ENCODE results near the gene EVI5L. TPM values are rescaled to one million over a fixed set of nuclear protein-coding genes. Genes with fewer than 3 reads are reported as not detected.

The EVI5L gene
- total and polyA plus RNA-seq, 2 of the 8 experiments (the other 6 are each of a cell fraction or from before 2014, with no cell fraction given), result 7.2 to 11.0 TPM

DNA sequence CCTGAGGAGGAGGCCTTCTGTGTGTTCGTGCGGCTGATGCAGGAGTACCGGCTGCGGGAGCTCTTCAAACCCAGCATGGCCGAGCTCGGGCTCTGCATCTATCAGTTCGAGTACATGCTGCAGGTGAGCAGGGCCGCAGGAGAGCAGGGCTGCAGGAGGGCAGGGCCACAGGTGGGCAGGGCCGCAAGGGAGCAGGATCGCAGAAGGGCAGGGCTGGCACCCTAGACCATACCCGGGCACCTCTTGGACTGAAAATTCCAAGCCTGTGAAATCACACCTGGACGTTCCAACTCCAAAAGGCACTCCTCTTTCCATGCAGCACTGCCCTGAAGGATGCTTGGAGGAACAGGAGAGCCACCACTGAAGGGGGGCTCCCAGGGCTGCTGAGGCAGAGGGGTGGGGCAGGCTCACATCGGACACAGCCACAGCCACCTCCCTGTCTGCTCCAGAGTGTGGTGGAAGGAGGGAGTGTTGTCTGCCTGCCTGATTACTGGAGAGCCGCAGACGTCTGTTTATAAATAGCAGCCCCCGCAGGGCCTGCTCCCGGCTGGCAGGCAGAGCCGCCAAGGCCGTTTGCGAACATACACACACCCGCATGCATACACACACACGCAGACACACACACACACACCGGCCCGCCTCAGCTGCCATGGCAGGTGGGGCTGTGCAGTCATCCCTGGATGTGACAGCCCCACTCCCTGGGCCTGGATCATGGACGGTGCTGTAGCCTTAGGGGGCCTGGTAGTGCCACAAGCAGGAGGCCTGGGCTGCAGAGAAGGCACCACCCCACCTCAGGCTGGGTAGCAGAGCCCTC is 20.2 kb downstream of the EVI5L start (continued):
- TF ChIP-seq, protein P1, sequence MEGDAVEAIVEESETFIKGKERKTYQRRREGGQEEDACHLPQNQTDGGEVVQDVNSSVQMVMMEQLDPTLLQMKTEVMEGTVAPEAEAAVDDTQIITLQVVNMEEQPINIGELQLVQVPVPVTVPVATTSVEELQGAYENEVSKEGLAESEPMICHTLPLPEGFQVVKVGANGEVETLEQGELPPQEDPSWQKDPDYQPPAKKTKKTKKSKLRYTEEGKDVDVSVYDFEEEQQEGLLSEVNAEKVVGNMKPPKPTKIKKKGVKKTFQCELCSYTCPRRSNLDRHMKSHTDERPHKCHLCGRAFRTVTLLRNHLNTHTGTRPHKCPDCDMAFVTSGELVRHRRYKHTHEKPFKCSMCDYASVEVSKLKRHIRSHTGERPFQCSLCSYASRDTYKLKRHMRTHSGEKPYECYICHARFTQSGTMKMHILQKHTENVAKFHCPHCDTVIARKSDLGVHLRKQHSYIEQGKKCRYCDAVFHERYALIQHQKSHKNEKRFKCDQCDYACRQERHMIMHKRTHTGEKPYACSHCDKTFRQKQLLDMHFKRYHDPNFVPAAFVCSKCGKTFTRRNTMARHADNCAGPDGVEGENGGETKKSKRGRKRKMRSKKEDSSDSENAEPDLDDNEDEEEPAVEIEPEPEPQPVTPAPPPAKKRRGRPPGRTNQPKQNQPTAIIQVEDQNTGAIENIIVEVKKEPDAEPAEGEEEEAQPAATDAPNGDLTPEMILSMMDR (IDR thresholded peaks at IDR 0.05; ENCODE audit: control extremely low read depth in 1 of 3, insufficient read depth in 1 of 3, low read depth in 1 of 3, low read length in 3 of 3), result no peak
- TF ChIP-seq SP4 (IDR thresholded peaks at IDR 0.05; ENCODE audit: low read length) (no peak), RFX5 (IDR thresholded peaks at IDR 0.05; ENCODE audit: borderline replicate concordance, low read depth, low read length) (no peak), RNF2 (IDR thresholded peaks at IDR 0.05; ENCODE audit: borderline replicate concordance, low read depth, low read length, missing control alignments, poor library complexity, severe bottlenecking) (no peak), ZNF274 (IDR thresholded peaks at IDR 0.05; ENCODE audit: borderline replicate concordance, extremely low read depth, low read length) (no peak), SIN3A (conservative IDR thresholded peaks at IDR 0.05 in 1 of 2, IDR thresholded peaks at IDR 0.05 in 1 of 2; ENCODE audit: low read depth in 1 of 2, low read length in 2 of 2) (no peak), NRF1 (IDR thresholded peaks at IDR 0.05; ENCODE audit: low read depth, low read length) (no peak), TEAD4 (IDR thresholded peaks at IDR 0.05; ENCODE audit: low read depth, low read length) (no peak), GTF2F1 (IDR thresholded peaks at IDR 0.05; ENCODE audit: borderline replicate concordance, low read depth, low read length) (no peak), MAFK (IDR thresholded peaks at IDR 0.05; ENCODE audit: low read depth, low read length) (no peak)
